GM21381 (cell line): ENCODE results near the gene SNAP29.
"Not testable (repeated sequence)": the region's sequence is repeated elsewhere in the genome, so short reads cannot be mapped to it uniquely, and the experiment has no call there.

Experiments
- ATAC-seq: cut with Tn5 transposase; IDR thresholded peaks from one replicate; pipeline ENCODE4 v1.9.1; 2021; ENCODE audit warnings: mild to moderate bottlenecking, moderate library complexity; ENCODE audit not compliant: unreplicated experiment

Gene SNAP29

DNA sequence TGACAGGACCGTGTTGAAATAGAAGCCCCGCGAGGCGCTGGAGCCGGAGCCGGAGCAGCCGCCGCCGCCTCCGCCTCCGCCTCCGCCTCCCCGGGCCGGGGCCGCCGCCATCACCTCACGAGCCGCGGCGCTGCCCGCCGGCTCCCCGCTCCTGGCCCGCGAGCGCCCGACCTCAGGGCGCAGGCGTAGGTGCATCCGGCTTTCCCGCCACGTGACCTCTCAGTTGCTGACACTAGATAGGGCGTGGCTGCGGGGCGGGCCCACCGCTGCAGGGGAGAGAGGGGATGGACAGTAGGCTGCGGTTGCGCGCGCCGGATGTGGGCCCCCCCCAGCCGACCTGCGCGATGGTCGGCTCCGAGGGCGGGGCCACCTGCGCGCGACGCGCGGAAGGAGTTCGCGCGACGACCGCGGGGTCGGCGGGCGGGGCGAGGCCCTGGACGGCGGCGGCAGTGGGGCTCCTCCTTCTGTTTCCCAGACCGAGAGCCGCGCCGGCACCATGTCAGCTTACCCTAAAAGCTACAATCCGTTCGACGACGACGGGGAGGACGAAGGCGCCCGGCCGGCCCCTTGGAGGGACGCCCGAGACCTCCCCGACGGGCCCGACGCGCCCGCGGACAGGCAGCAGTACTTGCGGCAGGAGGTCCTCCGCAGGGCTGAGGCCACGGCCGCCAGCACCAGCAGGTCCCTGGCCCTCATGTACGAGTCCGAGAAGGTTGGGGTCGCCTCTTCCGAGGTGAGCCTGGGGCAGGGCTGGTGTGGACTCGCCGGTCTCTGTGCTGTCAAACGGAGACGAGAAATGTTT is at the start of gene SNAP29, which contains the start of gene PI4KA:
TSS of gene SNAP29 (plus strand) at position 393 of the 802 bp plus-strand sequence. CDS start at position 497, 104 bp downstream.
TSS of gene PI4KA (minus strand) at position 197 of the 802 bp plus-strand sequence. CDS start at position 111, 86 bp downstream.
- peak; percentile 89 for ATAC-seq

DNA sequence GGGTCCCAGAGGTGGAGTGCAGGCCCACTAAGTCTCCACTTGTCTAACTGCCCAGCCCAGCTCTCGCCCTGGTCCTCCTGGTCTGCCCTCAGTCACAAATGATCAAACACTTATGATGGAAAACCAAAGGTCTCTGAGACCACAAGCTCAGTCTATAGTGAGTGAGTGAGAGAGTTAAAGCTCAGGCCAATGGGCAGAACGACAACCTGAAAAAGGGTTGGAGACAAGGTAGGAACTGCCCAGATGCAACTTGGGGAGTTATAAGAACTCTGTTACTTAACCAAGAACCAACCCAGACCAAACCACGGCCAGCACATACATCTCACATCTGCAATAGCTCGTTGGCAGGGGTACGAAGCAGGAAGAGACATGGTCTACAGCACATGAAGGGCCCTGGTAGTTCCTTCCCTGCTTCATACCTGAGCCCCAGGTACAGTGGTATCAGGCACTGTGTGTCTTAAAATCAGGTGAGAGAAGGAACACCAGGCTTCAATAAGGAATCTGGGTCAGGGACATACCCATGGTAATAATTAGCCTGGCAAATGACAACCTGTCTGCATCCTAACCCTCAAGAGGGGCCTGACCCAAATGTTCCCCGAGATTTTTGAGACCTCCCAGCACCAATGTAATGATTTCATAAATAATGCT is 49.1 kb upstream of the SNAP29 start:
- no peak for ATAC-seq

DNA sequence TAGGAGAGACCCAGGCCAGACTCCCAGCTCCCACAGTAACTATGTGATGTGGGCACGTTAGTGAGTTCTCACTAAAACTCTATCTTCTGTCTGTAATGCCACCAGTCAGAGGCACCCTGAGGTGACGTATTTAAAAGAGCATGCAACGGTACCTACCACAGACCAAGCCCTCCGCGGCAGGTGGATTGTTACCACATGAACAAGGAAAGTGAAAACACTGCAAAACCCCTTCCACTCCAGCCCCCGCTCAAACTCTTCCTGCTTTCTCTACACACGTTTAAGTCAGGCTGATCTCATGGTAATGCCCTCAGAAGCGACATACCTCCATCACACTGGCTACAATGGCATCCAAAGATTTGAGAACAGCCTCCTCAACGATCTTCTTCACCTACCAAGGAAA is 48.2 kb upstream of the SNAP29 start:
- ATAC-seq: no peak

DNA sequence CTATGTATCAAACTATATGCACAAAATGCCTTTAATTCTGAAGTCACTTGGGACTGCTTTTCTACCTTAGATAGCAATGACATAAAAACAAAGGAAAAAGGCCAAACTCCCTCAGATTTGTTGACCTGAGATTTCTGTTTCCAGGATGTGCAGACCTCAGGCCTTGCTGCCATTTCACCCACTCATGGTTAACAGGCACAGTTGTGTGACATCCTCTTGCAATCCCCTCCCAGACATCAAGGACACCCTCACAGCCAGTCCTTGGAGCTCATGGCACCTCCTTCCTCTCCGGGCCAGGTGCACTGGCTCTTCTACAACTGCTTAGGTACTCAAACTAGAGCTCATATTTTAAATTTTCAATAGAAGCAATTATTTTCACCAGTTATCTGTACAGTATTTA is 47.6 kb upstream of the SNAP29 start:
- no peak for ATAC-seq

DNA sequence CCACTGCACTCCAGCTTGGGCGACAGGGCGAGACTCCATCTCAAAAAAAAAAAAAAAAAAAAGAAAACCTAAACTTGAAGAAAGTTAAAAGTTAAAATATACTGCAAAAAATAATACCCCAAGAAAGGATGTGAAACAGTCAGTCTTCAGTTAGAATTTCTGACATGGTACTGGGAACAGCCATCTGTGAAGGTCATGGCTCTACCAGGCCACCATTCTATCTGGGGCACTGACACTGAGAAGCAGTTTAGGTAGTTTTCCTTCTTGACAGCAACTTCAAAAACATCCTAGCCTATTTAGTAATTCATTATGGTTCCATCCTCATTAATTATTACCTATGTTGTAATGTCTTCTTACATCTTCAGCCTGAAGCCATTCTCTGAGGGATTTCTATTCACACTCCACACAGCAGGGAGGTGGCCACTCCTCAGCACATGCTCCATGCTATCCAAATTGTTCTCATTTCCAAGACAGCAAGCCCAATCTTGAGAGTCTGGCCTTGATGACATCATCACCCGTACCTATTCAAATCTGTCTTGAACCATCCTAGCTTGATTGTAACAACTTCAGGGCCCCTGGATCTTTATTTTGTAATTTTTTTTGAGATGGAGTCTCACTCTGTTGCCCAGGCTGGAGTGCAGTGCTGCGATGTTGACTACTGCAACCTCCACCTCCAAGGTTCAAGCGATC is 46.7 kb upstream of the SNAP29 start:
- no peak for ATAC-seq

DNA sequence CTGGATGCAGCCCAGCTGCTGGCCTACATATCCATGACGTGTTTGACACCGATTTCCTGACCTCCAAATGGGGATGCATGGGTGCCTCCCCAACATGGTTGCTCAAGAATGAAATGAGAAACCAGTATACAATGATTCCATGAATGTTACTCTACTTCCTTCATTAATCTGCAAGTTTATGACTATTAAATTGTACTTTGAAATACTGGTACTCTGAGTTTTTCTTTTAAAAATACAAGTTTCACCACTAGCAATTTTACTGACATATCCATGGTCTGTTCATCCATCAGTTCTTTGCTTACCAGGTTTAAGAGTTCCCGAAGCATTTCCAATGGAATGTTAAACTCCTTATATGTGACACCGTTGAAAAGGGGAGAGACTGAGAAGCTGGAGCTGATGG is 45.8 kb upstream of the SNAP29 start:
- ATAC-seq: no peak

DNA sequence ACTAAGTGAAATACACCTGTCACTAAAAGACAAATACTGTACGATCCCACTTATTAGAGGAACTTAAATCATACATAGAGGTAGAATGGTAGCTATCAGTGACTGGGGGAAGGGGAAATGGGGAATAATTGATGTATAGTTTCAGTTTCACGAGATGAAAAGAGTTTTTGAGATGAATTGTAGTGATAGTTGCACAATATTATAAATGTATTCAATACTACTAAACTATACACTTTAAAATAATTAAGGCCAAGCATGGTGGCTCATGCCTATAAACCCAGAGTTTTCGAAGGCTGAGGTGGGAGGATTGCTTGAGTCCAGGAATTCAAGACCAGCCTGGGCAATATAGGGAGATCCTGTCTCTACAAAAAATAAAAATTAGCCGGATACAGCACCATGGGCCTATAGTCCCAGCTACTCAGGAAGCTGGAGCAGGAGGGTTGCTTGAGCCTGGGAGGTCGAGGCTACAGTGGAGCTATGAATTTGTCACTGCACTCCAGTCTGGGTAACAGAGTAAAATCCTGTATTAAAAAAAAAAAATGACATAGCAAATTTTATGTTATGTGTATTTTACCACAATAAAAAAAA is 44.5 kb upstream of the SNAP29 start:
- ATAC-seq: no peak

DNA sequence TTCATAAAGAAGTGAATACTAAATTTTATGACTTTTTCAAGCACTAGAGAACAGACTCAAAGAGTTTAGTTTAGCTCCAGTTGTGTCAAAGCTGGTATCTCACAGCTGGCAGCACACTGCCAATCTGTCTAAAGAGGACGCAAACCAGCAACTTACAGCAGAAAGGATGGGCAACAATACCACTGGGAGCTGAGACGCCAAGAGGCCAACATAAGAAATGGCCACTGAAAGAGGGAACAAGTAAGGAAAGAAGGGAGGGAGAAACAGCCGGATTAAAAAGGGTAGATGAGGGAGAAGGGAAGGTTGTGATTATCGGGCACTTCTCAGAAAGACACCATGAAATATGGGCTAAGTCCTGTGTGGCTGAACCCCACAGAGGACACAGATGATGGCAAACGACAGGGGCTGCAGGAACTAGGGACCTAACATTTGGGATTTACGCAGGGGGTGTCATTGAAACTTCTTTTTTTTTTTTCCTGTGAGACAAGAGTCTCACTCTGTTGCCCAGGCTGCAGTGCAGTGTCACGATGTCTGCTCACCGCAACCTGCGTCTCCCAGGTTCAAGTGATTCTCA is 43.2 kb upstream of the SNAP29 start:
- no peak for ATAC-seq

DNA sequence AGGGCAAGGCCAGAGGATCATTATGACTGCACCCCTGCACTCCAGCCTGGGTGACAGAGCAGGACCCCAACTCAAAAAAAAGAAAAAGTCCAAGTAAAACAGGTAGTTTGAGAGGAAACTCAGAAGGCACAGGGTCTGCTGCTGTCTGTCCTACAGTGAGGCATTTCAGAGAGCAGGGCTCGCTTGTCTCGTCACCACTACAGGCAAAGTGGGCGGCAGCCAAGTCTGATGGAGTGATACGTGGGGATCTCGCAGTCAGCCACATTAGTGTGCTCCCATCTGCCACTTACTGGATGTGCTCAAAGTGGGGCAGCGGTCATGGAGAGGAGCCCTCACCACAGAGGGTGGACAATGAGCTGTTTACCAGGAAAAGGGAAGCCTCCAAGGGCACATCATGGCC is 42.2 kb upstream of the SNAP29 start:
- no peak for ATAC-seq

DNA sequence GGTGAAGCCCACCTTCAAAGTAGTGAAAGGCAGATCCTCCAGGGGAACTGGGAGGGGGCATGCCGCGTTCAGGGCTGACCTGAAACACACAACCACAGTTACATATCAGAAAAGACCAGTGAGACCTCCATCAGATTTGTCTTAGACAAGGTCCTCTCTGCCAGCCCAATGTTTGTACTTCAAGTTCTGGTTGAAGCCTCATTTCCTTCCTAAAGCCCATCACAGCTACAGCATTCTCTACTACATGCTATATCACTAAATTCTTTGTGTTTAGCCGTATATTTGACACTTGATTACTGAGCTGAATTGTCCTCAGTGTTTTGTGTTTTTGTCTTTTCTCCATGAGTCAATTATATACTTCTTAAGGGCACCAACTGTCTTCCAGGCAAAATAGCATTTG is 40.3 kb upstream of the SNAP29 start:
- no peak for ATAC-seq

DNA sequence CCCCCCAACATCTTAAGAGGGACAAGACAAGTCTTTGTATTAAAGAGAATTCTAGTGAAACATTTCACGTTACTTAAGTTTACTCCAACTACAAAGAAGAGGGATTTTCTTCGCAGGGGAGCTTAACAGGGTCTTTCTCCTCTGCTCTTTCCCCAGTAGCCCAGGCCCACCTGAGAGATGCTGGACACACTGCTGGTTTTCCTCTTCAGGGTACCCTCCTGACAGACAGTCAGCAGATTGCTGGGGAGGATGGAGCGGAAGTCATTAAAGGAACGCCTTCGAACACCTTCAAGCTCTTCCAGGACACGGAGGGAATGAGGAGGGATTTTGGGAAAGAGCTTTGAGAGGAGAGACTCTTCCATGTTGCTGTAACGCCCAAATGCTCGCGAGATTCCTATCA is 39.3 kb upstream of the SNAP29 start:
- no peak for ATAC-seq

DNA sequence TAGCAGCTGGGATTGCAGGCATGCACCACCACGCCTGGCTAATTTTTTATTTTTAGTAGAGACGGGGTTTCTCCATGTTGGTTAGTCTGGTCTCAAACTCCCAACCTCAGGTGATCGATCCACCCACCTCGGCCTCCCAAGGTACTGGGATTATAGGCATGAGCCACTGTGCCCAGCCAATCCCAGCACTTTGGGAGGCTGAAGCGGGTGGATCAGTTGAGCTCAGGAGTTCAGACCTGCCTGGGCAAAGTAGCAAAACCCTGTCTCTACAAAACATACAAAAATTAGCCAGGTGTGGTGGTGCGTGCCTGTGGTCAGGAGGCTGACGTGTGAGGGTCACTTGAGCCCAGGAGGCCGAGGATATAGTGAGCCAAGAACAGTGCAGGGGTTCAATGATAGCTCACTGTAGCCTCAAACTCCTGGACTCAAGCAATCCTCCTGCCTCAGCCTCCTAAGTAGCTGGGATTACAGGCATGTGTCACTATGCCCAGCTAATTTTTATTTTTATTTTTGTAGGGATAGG is 37.0 kb upstream of the SNAP29 start:
- ATAC-seq: not testable (repeated sequence)

DNA sequence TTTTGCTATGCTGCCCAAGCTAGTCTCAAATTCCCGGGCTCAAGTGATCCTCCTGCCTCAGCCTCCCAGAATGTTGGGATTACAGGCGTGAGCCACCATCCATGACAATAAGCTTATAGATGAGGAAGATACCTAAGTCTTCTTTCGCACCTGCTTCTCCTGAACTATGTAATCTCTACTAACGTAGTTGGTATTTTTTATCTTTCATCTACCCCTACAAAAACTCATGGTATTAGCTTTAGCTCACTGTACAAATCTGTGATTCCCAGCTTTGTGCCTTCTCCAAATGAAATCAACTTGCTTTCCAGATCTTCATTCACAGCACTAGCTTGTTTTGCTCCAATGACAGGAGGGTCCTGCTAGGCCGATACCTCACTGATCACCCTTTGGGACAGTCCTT is 36.6 kb upstream of the SNAP29 start:
- ATAC-seq: no peak

DNA sequence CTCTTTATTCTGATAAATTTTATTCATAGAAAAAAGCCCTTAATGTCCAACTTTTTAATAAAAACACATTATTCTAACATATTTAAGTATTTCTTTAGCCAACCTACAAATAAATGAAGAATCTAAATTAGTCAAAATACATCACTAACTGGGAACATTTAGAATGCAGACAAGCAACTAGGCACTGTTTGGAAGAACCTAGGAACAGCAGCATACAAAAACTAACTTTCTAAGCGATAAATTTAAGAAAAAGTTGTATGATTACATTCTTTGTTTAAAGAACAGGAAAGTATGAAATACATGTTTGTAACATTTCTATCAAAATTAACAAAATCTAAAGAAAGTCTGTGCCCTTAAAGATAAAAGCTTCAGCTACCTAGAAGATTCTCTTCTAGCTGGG is 35.5 kb upstream of the SNAP29 start:
- ATAC-seq: no peak

DNA sequence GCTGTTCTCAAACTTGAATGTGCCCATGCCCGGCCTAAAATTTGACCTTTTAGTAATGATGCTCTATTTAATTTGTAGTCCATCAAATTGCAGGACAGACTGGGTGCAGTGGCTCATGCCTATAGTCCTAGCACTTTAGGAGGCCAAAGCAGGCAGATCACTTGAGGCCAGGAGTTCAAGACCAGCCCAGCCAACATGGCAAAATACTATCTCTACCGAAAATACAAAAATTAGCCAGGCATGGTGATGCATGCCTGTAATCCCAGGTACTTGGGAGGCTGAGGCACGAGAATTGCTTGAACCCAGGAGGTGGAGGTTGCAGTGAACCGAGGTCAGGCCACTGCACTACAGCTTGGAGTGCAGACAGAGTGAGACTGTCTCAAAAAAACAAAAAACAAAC is 33.6 kb upstream of the SNAP29 start:
- ATAC-seq: not testable (repeated sequence)

DNA sequence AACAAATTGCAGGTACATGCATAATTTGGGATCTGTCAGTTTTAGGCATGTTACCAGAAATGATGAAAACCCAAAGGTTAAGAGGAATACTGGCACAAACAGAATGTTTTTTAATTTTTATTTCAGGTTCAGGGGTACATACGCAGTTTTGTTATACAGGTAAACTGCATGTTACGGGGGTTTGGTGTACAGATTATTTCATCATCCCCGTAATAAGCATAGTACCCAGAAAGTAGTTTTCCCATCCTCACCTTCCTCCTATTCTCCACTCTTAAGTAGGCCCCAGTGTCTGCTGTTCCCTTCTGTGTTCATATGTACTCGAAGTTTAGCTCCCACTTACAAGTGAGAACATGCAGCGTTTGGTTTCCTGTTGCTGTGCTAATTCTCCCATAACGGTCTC is 33.2 kb upstream of the SNAP29 start:
- no peak for ATAC-seq

DNA sequence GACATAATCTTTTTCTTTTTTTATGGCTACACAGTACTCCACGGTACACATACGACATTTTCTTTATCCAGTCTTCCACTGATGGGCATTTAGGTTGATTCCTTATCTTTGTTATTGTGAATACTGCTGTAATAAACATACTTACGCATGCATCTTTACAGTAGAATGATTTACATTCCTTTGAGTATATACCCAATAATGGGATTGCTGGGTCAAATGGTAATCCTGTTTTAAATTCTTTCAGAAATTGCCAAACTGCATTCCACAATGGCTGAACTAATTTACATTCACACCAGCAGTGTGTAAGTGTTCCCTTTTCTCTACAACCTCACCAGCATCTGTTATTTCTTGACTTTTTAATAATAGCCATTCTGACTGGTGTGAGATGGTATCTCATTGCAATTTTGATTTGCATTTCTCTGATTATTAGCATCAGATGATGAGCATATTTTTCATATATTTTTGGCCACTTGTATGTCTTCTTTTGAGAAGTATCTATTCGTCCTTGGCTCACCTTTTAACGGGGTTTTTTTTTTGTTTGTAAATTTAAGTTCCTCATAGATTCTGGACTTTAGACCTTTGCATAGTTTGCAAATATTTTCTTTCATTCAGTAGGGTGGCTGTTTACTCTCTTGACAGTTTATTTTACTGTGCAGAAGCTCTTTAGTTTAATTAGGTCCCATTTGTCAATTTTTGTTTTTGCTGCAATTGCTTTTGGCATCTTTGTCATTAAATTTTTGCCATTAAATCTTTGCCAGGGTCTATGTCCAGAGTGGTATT is 32.2 kb upstream of the SNAP29 start:
- ATAC-seq: not testable (repeated sequence)

DNA sequence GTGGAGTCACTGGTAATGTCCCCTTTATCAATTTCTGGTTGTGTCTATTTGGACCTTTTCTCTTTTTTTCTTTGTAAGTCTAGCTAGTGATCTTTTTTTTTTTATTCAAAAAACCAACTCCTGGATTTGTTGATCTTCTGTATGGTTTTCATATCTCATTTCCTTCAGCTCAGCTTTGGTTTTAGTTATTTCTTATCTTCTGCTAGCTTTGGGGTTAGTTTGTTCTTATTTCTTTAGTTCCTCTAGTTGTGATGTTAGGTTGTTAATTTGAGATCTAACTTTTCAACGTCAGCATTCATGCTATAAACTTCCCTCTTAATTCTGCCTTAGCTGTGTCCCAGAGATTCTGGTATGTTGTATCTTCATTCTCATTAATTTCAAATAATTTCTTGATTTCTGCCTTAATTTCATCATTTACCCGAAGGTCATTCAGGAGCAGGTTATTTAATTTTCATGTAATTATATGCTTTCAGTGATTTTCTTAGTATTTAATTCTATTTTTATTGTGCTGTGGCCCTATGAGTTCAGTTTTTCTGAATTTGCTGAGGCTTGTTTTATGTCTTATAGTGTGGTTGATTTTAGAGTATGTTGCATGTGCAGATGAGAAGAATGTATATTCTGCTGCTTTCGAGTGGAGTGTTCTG is 29.2 kb upstream of the SNAP29 start:
- ATAC-seq: no peak

DNA sequence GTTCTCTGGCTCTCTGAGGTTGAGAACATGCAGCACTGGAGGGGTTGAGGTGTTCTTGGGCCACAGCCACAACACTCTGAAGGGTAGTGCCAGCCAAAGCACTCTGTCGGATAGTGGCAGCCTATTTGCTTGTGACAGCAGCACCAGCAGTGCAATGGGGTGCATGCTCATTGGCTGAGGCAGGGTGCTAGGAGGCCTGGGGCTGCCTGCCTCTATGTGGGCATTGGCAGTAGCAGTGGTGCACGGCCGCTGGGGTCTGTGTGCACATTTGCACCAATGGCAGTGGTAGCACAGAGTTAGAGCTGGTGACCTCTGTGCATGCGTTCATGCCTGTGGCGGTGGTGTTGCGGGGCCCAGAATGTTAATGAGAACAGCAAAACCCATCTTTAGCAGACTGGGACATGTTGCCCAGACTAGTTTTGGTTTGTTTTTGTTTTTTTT is 25.6 kb upstream of the SNAP29 start:
- no peak for ATAC-seq
